GM12891 (cell line): Measurements from ENCODE around the gene THSD7B.

Experiments used
- PAX5 ChIP-seq: IDR thresholded peaks from 2 replicates; pipeline ENCODE4 v1.6.1; 2011; ENCODE audit warnings: low read length, moderate library complexity, mild to moderate bottlenecking; ENCODE audit not compliant: insufficient read depth, severe bottlenecking
- POLR2A ChIP-seq: IDR thresholded peaks from 2 replicates; pipeline ENCODE4 v1.6.1; 2011; ENCODE audit warnings: low read depth, low read length, control low read depth
- POLR2AphosphoS5 ChIP-seq: IDR thresholded peaks from 2 replicates; pipeline ENCODE4 v1.6.1; 2011; ENCODE audit warnings: low read depth, low read length, control low read depth
- POU2F2 ChIP-seq: IDR thresholded peaks from 2 replicates; pipeline ENCODE4 v1.6.1; 2011; ENCODE audit warnings: low read depth, mild to moderate bottlenecking, control low read depth, low read length, moderate library complexity
- TAF1 ChIP-seq: IDR thresholded peaks from 2 replicates; pipeline ENCODE4 v1.6.1; 2011; ENCODE audit warnings: low read depth, low read length, control low read depth

DNA sequence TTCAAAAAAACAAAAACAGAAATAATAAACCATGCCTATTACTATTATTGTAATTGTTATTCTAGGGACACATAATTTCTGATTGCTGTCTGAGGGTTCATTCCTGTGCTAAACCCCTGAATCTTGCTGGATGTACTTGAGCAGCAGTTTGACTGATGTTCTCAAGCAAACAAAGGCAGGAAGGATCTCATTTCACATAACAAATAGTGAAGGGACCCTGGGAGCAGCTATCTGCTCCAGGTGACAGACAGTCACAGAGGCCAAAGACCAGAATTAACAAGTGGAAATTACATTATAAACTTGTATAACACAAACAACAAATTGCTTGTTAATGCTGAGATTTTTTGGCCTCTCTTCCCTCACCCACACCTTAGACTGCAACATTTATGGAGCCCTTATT is 284.2 kb downstream of the THSD7B start:
- TF ChIP-seq POLR2AphosphoS5, result no peak
- no peak for TF ChIP-seq POLR2A
- no peak for TF ChIP-seq POU2F2
- TF ChIP-seq TAF1, result no peak
- no peak for TF ChIP-seq PAX5
